NCI-H187 treated with DMSO at 0.1 percent for 48 hours (cell line): ENCODE results near the gene RNF168.
"Not testable (repeated sequence)": the region's sequence is repeated elsewhere in the genome, so short reads cannot be mapped to it uniquely, and the experiment has no call there.

Source experiments
- DNase-seq: peaks from one replicate; lab custom pipeline; 2025; lab: John Stamatoyannopoulos, UW

RNF168 gene

DNA sequence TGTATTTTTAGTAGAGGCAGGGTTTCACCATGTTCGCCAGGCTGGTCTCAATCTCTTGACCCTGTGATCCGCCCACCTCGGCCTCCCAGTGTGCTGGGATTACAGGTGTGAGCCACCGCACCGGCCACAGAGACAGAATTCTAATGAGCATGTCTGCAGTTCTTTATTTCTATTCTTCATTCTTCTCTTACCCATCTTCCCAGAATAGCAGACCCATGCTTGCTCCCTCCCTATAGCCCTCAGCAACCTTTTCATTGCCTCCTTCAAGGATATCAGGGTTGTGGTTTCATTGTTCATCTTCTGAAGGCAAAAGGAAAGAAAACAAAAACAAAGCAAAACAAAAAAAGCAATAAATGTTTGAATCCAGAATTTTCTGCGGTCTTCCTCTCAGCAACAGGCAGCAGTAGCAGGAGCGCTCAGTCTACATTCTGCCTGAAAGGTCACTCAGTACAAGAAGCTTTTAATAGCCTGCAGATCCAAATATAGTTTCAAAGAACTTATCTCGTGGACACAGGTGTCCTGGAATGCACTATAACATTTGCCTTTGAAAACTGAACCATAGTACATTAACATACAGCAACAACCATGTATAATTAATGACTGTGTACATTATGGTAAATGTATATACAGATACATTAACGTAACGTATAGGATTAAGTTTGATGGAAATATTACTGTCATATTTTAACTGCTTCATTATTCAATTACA is 11.5 kb upstream of the RNF168 start, which contains the start of gene SMCO1:
TSS of gene SMCO1 (minus strand) at position 434 of the 709 bp plus-strand sequence. CDS start at position 297, 137 bp downstream.
- no peak for DNase-seq

DNA sequence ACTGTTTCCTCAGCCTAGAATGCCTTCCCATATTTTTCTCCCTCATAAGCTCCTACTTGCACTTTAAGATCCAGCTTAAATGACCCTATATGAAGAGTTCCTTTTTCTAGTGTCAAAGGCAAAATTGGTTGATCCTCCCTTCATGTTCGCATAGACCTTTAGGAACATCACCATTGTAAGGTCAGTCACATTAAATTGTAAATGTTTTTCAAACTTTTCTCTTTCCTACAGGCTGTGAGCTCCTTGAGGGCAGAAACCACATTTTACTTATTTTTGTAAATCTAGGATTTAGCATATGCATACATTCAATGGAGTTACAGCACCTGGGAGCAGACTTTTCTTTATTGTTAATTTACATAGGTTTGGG is 10.8 kb upstream of the RNF168 start:
- no peak for DNase-seq

DNA sequence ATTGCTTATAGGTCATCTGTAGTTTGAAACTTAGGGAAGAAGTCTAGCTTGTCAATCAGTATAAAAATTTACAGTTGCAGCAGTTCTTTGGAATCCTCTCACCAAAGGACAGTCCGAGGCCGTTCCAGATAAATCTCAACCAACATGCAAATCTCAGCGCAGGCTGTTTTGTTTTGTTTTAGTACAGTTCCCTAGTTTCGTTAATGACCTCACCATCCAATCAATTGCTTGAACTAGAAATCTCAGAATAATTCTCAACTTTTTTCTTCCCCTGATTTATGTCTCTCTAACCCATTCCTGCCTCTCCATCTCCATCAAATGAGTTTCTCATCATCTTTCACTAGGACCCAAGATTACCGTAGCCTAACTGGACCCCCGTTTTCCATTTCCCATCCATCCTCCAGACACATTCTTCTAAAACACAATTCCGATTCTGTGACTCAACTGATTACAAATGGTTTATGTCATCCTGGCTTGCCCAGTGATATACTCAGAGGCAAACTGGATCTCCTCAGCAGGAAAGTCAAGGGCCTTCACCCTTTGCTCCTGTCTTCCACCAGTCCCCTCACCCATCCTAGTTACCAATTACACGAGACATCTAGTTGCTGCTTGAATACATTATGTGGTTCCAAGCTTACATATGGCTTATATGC is 10.3 kb upstream of the RNF168 start:
- no peak for DNase-seq

DNA sequence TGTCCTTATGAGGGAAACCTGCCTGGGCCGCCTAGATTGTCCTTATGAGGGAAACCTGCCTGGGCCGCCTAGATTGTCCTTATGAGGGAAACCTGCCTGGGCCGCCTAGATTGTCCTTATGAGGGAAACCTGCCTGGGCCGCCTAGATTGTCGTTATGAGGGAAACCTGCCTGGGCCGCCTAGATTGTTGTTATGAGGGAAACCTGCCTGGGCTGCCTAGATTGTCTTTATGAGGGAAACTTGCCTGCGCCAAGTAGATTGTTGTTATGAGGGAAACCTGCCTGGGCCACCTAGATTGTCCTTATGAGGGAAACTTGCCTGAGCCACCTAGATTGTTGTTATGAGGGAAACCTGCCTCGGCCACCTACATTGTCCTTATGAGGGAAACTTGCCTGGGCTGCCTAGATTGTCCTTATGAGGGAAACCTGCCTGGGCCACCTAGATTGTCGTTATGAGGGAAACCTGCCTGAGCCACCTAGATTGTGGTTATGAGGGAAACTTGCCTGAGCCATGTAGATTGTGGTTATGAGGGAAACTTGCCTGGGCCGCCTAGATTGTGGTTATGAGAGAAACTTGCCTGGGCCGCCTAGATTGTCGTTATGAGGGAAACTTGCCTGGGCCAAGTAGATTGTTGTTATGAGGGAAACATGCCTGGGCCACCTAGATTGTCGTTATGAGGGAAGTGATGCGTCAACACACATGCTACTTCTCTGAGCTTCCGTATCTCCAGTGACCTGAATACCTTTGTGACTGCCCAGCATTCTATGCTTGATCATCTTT is 8.3 kb upstream of the RNF168 start:
- DNase-seq: not testable (repeated sequence)

- not testable (repeated sequence) for DNase-seq
These were observed 7.5 kb upstream of the RNF168 start for GRCh38 chr3:196511108-196511507.

DNA sequence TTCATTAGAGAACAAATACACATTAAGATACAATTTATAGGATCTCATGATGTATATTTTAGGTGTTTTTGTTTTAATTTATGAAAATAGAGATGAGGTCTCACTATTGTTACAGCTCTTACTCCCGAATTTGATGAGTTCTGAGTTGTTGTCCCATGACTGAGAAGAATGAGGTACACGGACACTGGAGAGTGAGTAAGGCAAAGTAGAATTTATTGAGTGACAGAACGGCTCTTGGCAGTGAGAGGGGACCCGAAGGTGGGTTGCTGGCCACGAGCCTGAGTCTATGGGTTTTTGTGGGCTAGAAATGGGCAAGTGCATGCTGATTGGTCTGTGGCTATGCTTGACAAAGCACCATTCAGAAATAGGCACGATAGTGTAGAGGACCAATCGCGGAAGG is 3.1 kb upstream of the RNF168 start:
- no peak for DNase-seq

- DNase-seq: no peak
These were observed 988 bp upstream of the RNF168 start for GRCh38 chr3:196504556-196504955.

DNA sequence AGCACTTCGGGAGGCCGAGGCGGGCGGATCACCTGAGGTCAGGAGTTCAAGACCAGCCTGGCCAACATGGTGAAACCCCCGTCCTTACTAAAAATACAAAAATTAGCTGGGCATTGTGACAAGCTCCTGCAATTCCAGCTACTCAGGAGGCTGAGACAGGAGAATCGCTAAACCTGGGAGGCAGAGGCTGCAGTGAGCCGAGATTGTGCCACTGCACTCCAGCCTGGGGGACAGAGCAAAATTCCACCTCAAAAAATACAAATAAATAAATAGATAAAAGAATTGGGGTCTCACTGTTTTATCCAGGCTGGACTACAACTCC is 470 bp upstream of the RNF168 start:
- DNase-seq: not testable (repeated sequence)

DNA sequence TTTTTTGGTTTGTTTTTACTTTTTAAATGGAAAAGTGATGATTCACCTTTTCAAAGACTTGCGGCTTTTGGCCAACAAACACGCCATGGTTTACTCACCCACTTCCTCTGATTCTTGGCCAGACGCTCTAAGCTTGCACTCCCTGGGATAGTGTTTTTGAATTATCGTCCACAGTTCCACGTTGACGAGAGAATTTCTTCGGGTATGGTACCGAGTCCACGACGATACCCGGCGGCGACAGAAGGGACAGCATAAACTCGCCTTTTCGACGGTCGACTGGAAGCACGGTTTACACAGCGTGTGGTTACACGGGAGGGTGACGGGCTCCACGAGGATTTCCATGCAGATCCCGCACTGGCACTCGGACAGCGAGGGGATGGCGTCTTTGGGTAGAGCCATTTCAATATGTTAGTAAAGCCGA is 783 bp downstream of the RNF168 start:
- DNase-seq: no peak

DNA sequence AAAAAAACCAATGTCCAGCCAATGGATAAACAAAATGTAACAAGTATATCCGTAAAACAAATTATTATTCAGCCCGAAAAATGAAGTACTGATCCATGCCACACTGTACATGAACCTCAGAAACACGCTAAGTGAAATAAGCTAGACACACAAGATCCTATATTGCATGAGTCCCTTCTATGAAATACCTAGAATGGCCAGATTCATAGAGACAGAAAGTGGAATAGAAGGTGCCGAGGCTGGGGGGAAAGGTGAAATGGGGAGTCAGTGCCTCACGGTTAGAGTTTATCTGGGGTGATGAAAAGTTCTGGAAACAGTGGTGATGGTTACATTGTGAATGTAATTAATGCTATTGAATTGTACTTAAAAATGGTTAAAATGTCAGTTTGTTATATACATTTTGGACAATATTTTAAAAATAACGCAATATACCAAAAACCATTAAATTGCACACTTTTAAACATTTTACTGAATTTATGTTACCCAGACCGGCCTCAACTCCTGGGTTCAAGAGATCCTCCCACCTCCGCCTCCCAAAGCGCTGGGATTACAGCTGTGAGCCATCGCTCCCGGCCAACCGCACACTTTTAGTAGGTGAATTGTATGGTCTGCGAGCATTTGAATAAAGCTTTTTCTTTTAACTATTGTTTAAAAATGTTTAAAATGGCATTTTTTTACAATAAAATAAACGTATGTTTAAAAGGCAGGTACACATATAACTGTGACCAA is 2.1 kb downstream of the RNF168 start:
- no peak for DNase-seq

- DNase-seq: no peak
These were observed 3.6 kb downstream of the RNF168 start for GRCh38 chr3:196499807-196500524.

GRCh38 chr3:196499061-196499460 is 4.5 kb downstream of the RNF168 start:
- DNase-seq: no peak

GRCh38 chr3:196498297-196498696 is 5.3 kb downstream of the RNF168 start:
- DNase-seq: no peak

DNA sequence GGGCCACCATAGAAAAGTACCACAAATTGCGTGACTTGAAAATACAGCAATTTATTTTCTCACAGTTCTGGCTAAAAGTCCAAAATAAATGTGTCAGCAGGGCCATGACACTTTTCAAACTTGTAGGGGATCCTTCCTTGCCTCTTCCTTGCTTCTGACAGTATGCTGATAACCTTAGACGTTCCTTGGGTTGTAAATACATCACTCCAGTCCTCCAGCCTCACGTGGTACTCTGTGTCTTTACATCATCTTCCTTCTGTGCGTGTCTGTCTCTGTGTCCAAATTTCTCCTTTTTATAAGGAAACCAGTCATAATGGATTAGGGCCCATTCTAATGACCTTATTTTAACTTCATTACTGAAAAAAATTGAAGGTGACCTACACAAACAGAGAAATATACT is 7.4 kb downstream of the RNF168 start:
- no peak for DNase-seq

- no peak for DNase-seq
These were observed 10.3 kb downstream of the RNF168 start for GRCh38 chr3:196493292-196493691.

DNA sequence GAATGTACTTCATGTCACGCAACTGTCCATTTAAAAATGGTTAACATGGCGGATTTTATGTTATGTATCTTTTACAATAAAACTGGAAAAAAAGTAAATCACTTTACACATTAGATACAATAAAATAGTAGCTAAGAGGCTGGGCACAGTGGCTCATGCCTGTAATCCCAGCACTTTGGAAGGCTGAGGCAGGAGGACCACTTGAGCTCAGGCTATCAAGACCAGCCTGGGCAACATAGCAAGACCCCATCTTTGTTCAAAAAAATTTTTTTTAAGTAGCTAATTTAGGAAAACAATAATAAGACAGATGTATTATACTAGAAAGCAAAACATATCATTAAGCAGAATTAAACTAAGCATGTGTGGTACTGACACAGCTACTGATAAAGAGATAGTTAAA is 11.5 kb downstream of the RNF168 start:
- no peak for DNase-seq

DNA sequence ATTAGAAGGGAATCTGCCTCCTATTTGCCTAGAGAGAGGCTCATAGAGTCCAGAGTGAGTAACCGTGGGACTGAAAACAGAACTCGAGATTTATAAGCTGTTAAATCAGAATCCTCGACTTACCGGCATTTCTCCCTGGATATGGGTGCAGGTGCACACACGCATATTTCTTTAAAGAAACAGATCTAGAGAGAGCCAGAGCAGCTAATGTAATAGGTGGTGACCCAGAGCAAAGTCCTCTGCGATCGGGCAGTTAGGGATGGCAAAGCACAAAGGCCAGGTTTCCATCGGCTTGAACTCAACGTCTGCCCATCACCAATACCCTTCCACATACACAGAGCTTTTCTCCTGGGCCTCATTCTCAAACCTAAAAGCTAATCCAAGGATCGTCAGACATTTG is 13.8 kb downstream of the RNF168 start:
- no peak for DNase-seq

GRCh38 chr3:196486263-196486662 is 17.3 kb downstream of the RNF168 start:
- no peak for DNase-seq

- no peak for DNase-seq
These were observed 25.9 kb downstream of the RNF168 start for GRCh38 chr3:196477678-196478077.

- no peak for DNase-seq
These were observed 31.3 kb downstream of the RNF168 start for GRCh38 chr3:196472286-196472685.

DNA sequence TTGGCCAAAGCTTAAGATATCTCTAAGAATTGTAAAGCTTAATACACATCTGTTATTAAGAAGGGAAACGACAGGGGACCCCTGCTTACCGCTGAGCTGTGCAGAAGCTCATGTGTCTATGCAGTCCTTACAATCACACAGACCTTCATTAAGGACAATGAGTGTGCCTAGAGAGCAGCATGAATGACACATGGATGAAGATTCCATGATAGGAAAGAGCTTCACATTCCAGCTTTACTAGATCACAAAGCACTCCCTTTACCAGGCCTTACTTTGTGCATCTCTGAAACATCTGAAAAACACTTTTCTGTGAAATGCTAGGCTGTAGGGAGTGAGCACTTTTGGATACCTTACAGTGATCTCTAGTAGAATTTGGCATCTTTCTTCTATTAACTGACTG is 32.0 kb downstream of the RNF168 start:
- no peak for DNase-seq

- not testable (repeated sequence) for DNase-seq
These were observed 33.4 kb downstream of the RNF168 start for GRCh38 chr3:196470182-196470581.
